ENCODE results near the gene LIME1. TPM values are rescaled to one million over a fixed set of nuclear protein-coding genes. Genes with fewer than 3 reads are reported as not detected.
A peak's percentile ranks its signal among the peaks of the same experiment; 100 is the strongest.

LIME1 gene
- total RNA-seq, 1 donor from 2014 or later, result 0.53 TPM

- peaks cover 24% of the 10 kb centered on the region for H3K36me3 ChIP-seq (ENCODE audit: control insufficient read depth, insufficient read depth, low read length)
- no peak for FAIRE-seq
Observed at GRCh38 chr20:63703976-63704748, 32.3 kb upstream of the LIME1 start.

GRCh38 chr20:63704749-63705117, 31.7 kb upstream of the LIME1 start:
- Histone ChIP-seq H3K36me3 (ENCODE audit: control insufficient read depth, insufficient read depth, low read length) (peaks cover 26% of the 10 kb centered on the region), H3K27me3 (ENCODE audit: control insufficient read depth, insufficient read depth, low read length) (no peaks in the 10 kb centered on the region), H3K4me3 (ENCODE audit: low read depth, low read length) (no peak overlapping the region)
- no peak for DNase-seq (ENCODE audit: low read depth)
- FAIRE-seq, result no peak
- TF ChIP-seq CTCF (IDR thresholded peaks at IDR 0.05; ENCODE audit: insufficient read depth, low read length, severe bottlenecking), result no peak

More at GRCh38 chr20:63703976-63704748, 32.3 kb upstream of the LIME1 start:
- no peaks in the 10 kb centered on the region for H3K27me3 ChIP-seq (ENCODE audit: control insufficient read depth, insufficient read depth, low read length)
- no peak overlapping the region for H3K4me3 ChIP-seq (ENCODE audit: low read depth, low read length)
- TF ChIP-seq CTCF (IDR thresholded peaks at IDR 0.05; ENCODE audit: insufficient read depth, low read length, severe bottlenecking), result no peak
- no peak for DNase-seq (ENCODE audit: low read depth)

GRCh38 chr20:63705232-63706026, 31.0 kb upstream of the LIME1 start:
- FAIRE-seq (no peak), DNase-seq (ENCODE audit: low read depth) (no peak)
- no peak for TF ChIP-seq CTCF (IDR thresholded peaks at IDR 0.05; ENCODE audit: insufficient read depth, low read length, severe bottlenecking)
- H3K27me3 ChIP-seq (ENCODE audit: control insufficient read depth, insufficient read depth, low read length), result no peaks in the 10 kb centered on the region
- peaks cover 24% of the 10 kb centered on the region for H3K36me3 ChIP-seq (ENCODE audit: control insufficient read depth, insufficient read depth, low read length)
- H3K4me3 ChIP-seq (ENCODE audit: low read depth, low read length), result no peak overlapping the region

- Histone ChIP-seq H3K36me3 (ENCODE audit: control insufficient read depth, insufficient read depth, low read length) (peaks cover 26% of the 10 kb centered on the region), H3K4me3 (ENCODE audit: low read depth, low read length) (no peak overlapping the region), H3K27me3 (ENCODE audit: control insufficient read depth, insufficient read depth, low read length) (no peaks in the 10 kb centered on the region)
- TF ChIP-seq CTCF (IDR thresholded peaks at IDR 0.05; ENCODE audit: insufficient read depth, low read length, severe bottlenecking), result no peak
- no peak for DNase-seq (ENCODE audit: low read depth)
- FAIRE-seq, result no peak
Observed at GRCh38 chr20:63706027-63706695, 30.3 kb upstream of the LIME1 start.

- Histone ChIP-seq H3K27me3 (ENCODE audit: control insufficient read depth, insufficient read depth, low read length) (no peaks in the 10 kb centered on the region), H3K36me3 (ENCODE audit: control insufficient read depth, insufficient read depth, low read length) (peaks cover 29% of the 10 kb centered on the region), H3K4me3 (ENCODE audit: low read depth, low read length) (peak overlapping the region; percentile 77)
- FAIRE-seq, result no peak
- peak; percentile 55 for DNase-seq (ENCODE audit: low read depth)
- TF ChIP-seq CTCF (IDR thresholded peaks at IDR 0.05; ENCODE audit: insufficient read depth, low read length, severe bottlenecking), result peak; percentile 80
Observed at GRCh38 chr20:63706852-63707557, 29.5 kb upstream of the LIME1 start.
